ENCODE data around the gene SPTLC2. TPM values are rescaled to one million over a fixed set of nuclear protein-coding genes. Genes with fewer than 3 reads are reported as not detected.
A peak's percentile ranks its signal among the peaks of the same experiment; 100 is the strongest.

SPTLC2 gene
- total RNA-seq, 1 experiment from 2014 or later: 32.6 TPM

GRCh38 chr14:77565994-77566305, 50.5 kb downstream of the SPTLC2 start:
- 0 out of 7 replicates have a peak overlapping the region, but pooled peaks of 1 of the 3 experiments have one; percentile 70 for H3K27ac Mint-ChIP-seq

More at GRCh38 chr14:77565994-77566305, 50.5 kb downstream of the SPTLC2 start:
- Histone ChIP-seq H2BK15ac (ENCODE audit: low read depth, low read length) (no peak overlapping the region), H3K27ac (ENCODE audit: insufficient read length, low read depth, low read length) (no peak overlapping the region), H4K91ac (ENCODE audit: insufficient read length, low read depth, low read length) (no peak overlapping the region), H3K4me2 (ENCODE audit: insufficient read depth, insufficient read length, low read length) (no peak overlapping the region), H4K20me1 (ENCODE audit: control insufficient read depth, insufficient read depth, insufficient read length) (no peaks in the 10 kb centered on the region), H2BK12ac (ENCODE audit: insufficient read length, low read depth, low read length) (no peak overlapping the region), H3K23me2 (ENCODE audit: insufficient read length, low read depth, low read length, poor library complexity, severe bottlenecking) (no peaks in the 10 kb centered on the region), H4K5ac (ENCODE audit: insufficient read length, low read depth, low read length) (no peak overlapping the region), H3K9me3 (ENCODE audit: control insufficient read depth, low read depth, low read length) (no peaks in the 10 kb centered on the region), H2BK5ac (ENCODE audit: insufficient read length, low read length) (no peak overlapping the region), H2AK5ac (ENCODE audit: insufficient read length, low read length) (no peak overlapping the region), H4K8ac (replicated peaks; ENCODE audit: insufficient read length, low read depth, low read length) (no peak overlapping the region), H3K23ac (ENCODE audit: insufficient read length, low read depth, low read length) (no peak overlapping the region), H3K18ac (ENCODE audit: insufficient read length, low read depth, low read length) (no peak overlapping the region), H3K56ac (ENCODE audit: insufficient read length, low read depth, low read length) (no peak overlapping the region), H2AFZ (ENCODE audit: low read length) (no peak overlapping the region), H3K27me3 (ENCODE audit: insufficient read depth, low read length) (no peaks in the 10 kb centered on the region), H2BK120ac (ENCODE audit: low read depth, low read length, poor library complexity, severe bottlenecking) (no peak overlapping the region), H3K9ac (ENCODE audit: extremely low read depth, insufficient read length, low read length) (no peak overlapping the region), H3K79me2 (ENCODE audit: insufficient read depth, low read length) (no peaks in the 10 kb centered on the region), H3K14ac (ENCODE audit: insufficient read depth, low read length) (no peak overlapping the region), H3K79me1 (ENCODE audit: insufficient read depth, low read depth, low read length, poor library complexity, severe bottlenecking) (no peaks in the 10 kb centered on the region), H2BK20ac (ENCODE audit: low read depth, low read length, poor library complexity, severe bottlenecking) (no peak overlapping the region), H3T11ph (ENCODE audit: low read length) (no peak overlapping the region), H3K4me1 (ENCODE audit: insufficient read depth, low read length) (no peaks in the 10 kb centered on the region; the same call in 1 of the 2 replicates), H3K4ac (ENCODE audit: low read depth, low read length) (no peak overlapping the region)
- Mint-ChIP-seq H3K9me3 (no peaks in the 10 kb centered on the region), H3K4me1 (peaks cover 4% of the 10 kb centered on the region in 2 experiments), H3K36me3 (ENCODE audit: insufficient read depth in 1 of 3, low read depth in 3 of 3) (peaks cover 19 to 29% (median 25%) of the 10 kb centered on the region in 3 experiments; a peak in 6 of 7 replicates), H3K4me3 (no peak overlapping the region), H3K27me3 (ENCODE audit: low read depth) (no peaks in the 10 kb centered on the region)
- TF ChIP-seq, protein P1, sequence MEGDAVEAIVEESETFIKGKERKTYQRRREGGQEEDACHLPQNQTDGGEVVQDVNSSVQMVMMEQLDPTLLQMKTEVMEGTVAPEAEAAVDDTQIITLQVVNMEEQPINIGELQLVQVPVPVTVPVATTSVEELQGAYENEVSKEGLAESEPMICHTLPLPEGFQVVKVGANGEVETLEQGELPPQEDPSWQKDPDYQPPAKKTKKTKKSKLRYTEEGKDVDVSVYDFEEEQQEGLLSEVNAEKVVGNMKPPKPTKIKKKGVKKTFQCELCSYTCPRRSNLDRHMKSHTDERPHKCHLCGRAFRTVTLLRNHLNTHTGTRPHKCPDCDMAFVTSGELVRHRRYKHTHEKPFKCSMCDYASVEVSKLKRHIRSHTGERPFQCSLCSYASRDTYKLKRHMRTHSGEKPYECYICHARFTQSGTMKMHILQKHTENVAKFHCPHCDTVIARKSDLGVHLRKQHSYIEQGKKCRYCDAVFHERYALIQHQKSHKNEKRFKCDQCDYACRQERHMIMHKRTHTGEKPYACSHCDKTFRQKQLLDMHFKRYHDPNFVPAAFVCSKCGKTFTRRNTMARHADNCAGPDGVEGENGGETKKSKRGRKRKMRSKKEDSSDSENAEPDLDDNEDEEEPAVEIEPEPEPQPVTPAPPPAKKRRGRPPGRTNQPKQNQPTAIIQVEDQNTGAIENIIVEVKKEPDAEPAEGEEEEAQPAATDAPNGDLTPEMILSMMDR (conservative IDR thresholded peaks at IDR 0.05): no peak
- WGBS (ENCODE audit: extremely low coverage, insufficient read length, low lambda C conversion rate): 100% methylated on average over 1 of the region's 1 CpG
- no peak for DNase-seq
